ENCODE results near the gene ASB1. TPM values are rescaled to one million over a fixed set of nuclear protein-coding genes. Genes with fewer than 3 reads are reported as not detected.
A peak's percentile ranks its signal among the peaks of the same experiment; 100 is the strongest.
"Not testable (repeated sequence)": the region's sequence is repeated elsewhere in the genome, so short reads cannot be mapped to it uniquely, and the experiment has no call there.

ASB1 gene
- total RNA-seq, 1 experiment from 2014 or later, result 43.3 TPM

GRCh38 chr2:238423561-238424312 is 3.0 kb upstream of the ASB1 start:
- no peak for DNase-seq (ENCODE audit: low spot score)

- no peak for DNase-seq (ENCODE audit: low spot score)
Observed at GRCh38 chr2:238424313-238424700, 2.4 kb upstream of the ASB1 start.

GRCh38 chr2:238425505-238425978 is 1.2 kb upstream of the ASB1 start:
- no peak for DNase-seq (ENCODE audit: low spot score)

- no peak for DNase-seq (ENCODE audit: low spot score)
Observed at GRCh38 chr2:238425979-238426567, 654 bp upstream of the ASB1 start.

GRCh38 chr2:238427435-238428162 is 872 bp downstream of the ASB1 start:
- no peak for DNase-seq (ENCODE audit: low spot score)

GRCh38 chr2:238428866-238429265 is 2.1 kb downstream of the ASB1 start:
- DNase-seq (ENCODE audit: low spot score), result no peak

GRCh38 chr2:238430781-238431180 is 4.1 kb downstream of the ASB1 start:
- DNase-seq (ENCODE audit: low spot score), result no peak

GRCh38 chr2:238431456-238431855 is 4.7 kb downstream of the ASB1 start:
- DNase-seq (ENCODE audit: low spot score), result no peak

GRCh38 chr2:238433300-238433915 is 6.7 kb downstream of the ASB1 start:
- DNase-seq (ENCODE audit: low spot score), result no peak

GRCh38 chr2:238433941-238434845 is 7.5 kb downstream of the ASB1 start:
- DNase-seq (ENCODE audit: low spot score), result no peak

- no peak for DNase-seq (ENCODE audit: low spot score)
Observed at GRCh38 chr2:238434846-238435751, 8.4 kb downstream of the ASB1 start.

GRCh38 chr2:238435752-238436096 is 9.0 kb downstream of the ASB1 start:
- DNase-seq (ENCODE audit: low spot score), result no peak

- peak; percentile 83 for DNase-seq (ENCODE audit: low spot score)
Observed at GRCh38 chr2:238438856-238439849, 12.4 kb downstream of the ASB1 start.

GRCh38 chr2:238439917-238440316 is 13.2 kb downstream of the ASB1 start:
- DNase-seq (ENCODE audit: low spot score), result no peak

- no peak for DNase-seq (ENCODE audit: low spot score)
Observed at GRCh38 chr2:238440331-238440730, 13.6 kb downstream of the ASB1 start.

GRCh38 chr2:238440767-238441166 is 14.0 kb downstream of the ASB1 start:
- no peak for DNase-seq (ENCODE audit: low spot score)

GRCh38 chr2:238441262-238442114 is 14.8 kb downstream of the ASB1 start:
- no peak for DNase-seq (ENCODE audit: low spot score)

- DNase-seq (ENCODE audit: low spot score), result not testable (repeated sequence)
Observed at GRCh38 chr2:238442257-238442656, 15.5 kb downstream of the ASB1 start.

Measured in HT-29 (cell line).